ENCODE measurements around the gene KRTAP10-10.

The KRTAP10-10 gene

GRCh38 chr21:44592446-44593311 is 44.5 kb upstream of the KRTAP10-10 start, which contains the start of gene KRTAP10-6:
Gene KRTAP10-6, minus strand, starts transcription at chr21:44592505. Its CDS starts 21 bp downstream, at chr21:44592484.
- intact Hi-C loops (cut with DNase I; ENCODE audit: low total_unique reads), result no loop called here
- Histone ChIP-seq H3K36me3 (no peaks in the 10 kb centered on the region), H3K27ac (no peak within 1 kb of the TSS), H3K4me1 (no peaks in the 10 kb centered on the region), H3K9me3 (no peaks in the 10 kb centered on the region), H3K27me3 (peaks cover 0 to 36% of the 10 kb centered on the region in 2 donors), H3K4me3 (no peak within 1 kb of the TSS)
- peak in 1 of 2 donors; percentile 59 for DNase-seq
- TF ChIP-seq, protein P1, sequence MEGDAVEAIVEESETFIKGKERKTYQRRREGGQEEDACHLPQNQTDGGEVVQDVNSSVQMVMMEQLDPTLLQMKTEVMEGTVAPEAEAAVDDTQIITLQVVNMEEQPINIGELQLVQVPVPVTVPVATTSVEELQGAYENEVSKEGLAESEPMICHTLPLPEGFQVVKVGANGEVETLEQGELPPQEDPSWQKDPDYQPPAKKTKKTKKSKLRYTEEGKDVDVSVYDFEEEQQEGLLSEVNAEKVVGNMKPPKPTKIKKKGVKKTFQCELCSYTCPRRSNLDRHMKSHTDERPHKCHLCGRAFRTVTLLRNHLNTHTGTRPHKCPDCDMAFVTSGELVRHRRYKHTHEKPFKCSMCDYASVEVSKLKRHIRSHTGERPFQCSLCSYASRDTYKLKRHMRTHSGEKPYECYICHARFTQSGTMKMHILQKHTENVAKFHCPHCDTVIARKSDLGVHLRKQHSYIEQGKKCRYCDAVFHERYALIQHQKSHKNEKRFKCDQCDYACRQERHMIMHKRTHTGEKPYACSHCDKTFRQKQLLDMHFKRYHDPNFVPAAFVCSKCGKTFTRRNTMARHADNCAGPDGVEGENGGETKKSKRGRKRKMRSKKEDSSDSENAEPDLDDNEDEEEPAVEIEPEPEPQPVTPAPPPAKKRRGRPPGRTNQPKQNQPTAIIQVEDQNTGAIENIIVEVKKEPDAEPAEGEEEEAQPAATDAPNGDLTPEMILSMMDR (IDR thresholded peaks at IDR 0.05), result no peak

GRCh38 chr21:44593598-44594405 is 43.4 kb upstream of the KRTAP10-10 start:
- intact Hi-C loops (cut with DNase I; ENCODE audit: low total_unique reads), result no loop called here
- Histone ChIP-seq H3K4me1 (no peaks in the 10 kb centered on the region), H3K27ac (no peak overlapping the region), H3K27me3 (peaks cover 0 to 36% of the 10 kb centered on the region in 2 donors), H3K36me3 (no peaks in the 10 kb centered on the region), H3K9me3 (peaks cover 0 to 4% (median 0%) of the 10 kb centered on the region in 3 donors), H3K4me3 (no peak overlapping the region)
- DNase-seq, result peak in 1 of 2 donors; percentile 40
- TF ChIP-seq, protein P1 (IDR thresholded peaks at IDR 0.05), result no peak

DNA sequence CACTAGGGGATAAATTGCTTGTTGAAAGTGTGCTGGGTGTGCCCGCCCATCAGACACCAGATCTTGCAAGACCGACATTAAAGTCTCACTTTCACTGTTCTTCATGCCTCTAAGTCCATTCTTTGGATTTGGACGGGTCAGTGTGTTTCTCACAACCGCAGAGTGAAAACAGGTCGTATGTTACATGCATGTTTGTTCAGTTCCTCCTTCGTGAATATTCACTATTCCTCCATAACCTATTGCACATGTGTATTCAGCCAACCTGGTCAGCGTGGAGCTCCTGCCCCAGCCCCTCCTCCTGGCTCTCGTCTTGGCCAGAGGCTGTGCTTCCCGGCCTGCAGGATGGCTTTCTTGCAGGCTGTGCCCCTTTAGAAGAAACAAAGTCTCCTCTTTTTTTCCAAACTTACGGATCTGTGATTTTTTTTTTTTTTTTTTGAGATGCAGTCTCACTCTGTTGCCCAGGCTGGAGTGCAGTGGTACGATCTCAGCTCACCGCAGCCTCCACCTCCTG is 42.7 kb upstream of the KRTAP10-10 start:
- Histone ChIP-seq H3K27ac (no peak overlapping the region), H3K27me3 (peaks cover 0 to 30% of the 10 kb centered on the region in 2 donors), H3K4me3 (no peak overlapping the region), H3K9me3 (peaks cover 0 to 5% (median 0%) of the 10 kb centered on the region in 3 donors), H3K4me1 (no peaks in the 10 kb centered on the region), H3K36me3 (no peaks in the 10 kb centered on the region)
- TF ChIP-seq, protein P1 (IDR thresholded peaks at IDR 0.05), result no peak
- DNase-seq, result no peak
- intact Hi-C loops (cut with DNase I; ENCODE audit: low total_unique reads), result no loop called here

- Histone ChIP-seq H3K4me3 (no peak overlapping the region), H3K27ac (no peak overlapping the region), H3K4me1 (no peaks in the 10 kb centered on the region), H3K36me3 (no peaks in the 10 kb centered on the region), H3K27me3 (peaks cover 0 to 20% of the 10 kb centered on the region in 2 donors), H3K9me3 (peaks cover 0 to 5% (median 0%) of the 10 kb centered on the region in 3 donors)
- TF ChIP-seq, protein P1 (IDR thresholded peaks at IDR 0.05), result no peak
- DNase-seq, result no peak
- intact Hi-C loops (cut with DNase I; ENCODE audit: low total_unique reads), result no loop called here
Measured at GRCh38 chr21:44595524-44595923, 41.6 kb upstream of the KRTAP10-10 start.

GRCh38 chr21:44596068-44596725 is 41.0 kb upstream of the KRTAP10-10 start:
- no peak overlapping the region for H3K4me3 ChIP-seq
- DNase-seq, result no peak
- no peaks in the 10 kb centered on the region for H3K36me3 ChIP-seq
- H3K4me1 ChIP-seq, result no peaks in the 10 kb centered on the region
- peaks cover 0 to 5% (median 0%) of the 10 kb centered on the region in 3 donors for H3K9me3 ChIP-seq
- H3K27me3 ChIP-seq, result peaks cover 0 to 16% of the 10 kb centered on the region in 2 donors
- no peak overlapping the region for H3K27ac ChIP-seq
- intact Hi-C loops (cut with DNase I; ENCODE audit: low total_unique reads), result no loop called here
- TF ChIP-seq, protein P1 (IDR thresholded peaks at IDR 0.05), result no peak

All from tibial artery (tissue), 4 donors.